SK-N-SH treated with all-trans-retinoic acid at 6 μM for 48 hours (cell line): ENCODE results near the gene PRKCSH.

Experiments
- BACH2 ChIP-seq: fragments of 250-450 bp; sonication (Bioruptor Pico); IDR thresholded peaks from 2 replicates; pipeline ENCODE4 v1.9.0; 2021; ENCODE audit warnings: mild to moderate bottlenecking, borderline replicate concordance
- GLIS3 ChIP-seq: fragments of 250-450 bp; sonication (Bioruptor Pico); IDR thresholded peaks from 2 replicates; pipeline ENCODE4 v1.5.0; 2020; ENCODE audit warnings: mild to moderate bottlenecking, moderate library complexity
- OSR1 ChIP-seq: fragments of 250-450 bp; sonication (Bioruptor Pico); IDR thresholded peaks from 2 replicates; pipeline ENCODE4 v1.8.0; 2022; ENCODE audit warnings: moderate library complexity, mild to moderate bottlenecking, inconsistent platforms
- PATZ1 ChIP-seq: fragments of 250-450 bp; sonication (Bioruptor Pico); IDR thresholded peaks from 2 replicates; pipeline ENCODE4 v1.8.0; 2020; ENCODE audit warnings: mild to moderate bottlenecking, moderate library complexity, borderline replicate concordance
- POU6F1 ChIP-seq: fragments of 250-450 bp; sonication (Bioruptor Pico); IDR thresholded peaks from 2 replicates; pipeline ENCODE4 v1.8.0; 2021; ENCODE audit warnings: low read depth, mild to moderate bottlenecking, moderate library complexity, borderline replicate concordance
- PPARA ChIP-seq: fragments of 250-450 bp; sonication (Bioruptor Pico); IDR thresholded peaks from 2 replicates; pipeline ENCODE4 v1.5.0; 2020; ENCODE audit warnings: mild to moderate bottlenecking, borderline replicate concordance
- ZC3H10 ChIP-seq: fragments of 250-450 bp; sonication (Bioruptor Pico); IDR thresholded peaks from 2 replicates; pipeline ENCODE4 v1.5.1; 2021; ENCODE audit warnings: mild to moderate bottlenecking, moderate library complexity
- ZFP3 ChIP-seq: fragments of 250-450 bp; sonication (Bioruptor Pico); IDR thresholded peaks from 2 replicates; pipeline ENCODE4 v1.5.0; 2020; ENCODE audit warnings: mild to moderate bottlenecking, moderate library complexity

GRCh38 chr19:11479090-11479897 is 43.9 kb downstream of the PRKCSH start:
- TF ChIP-seq PATZ1 (no peak), ZC3H10 (CRISPR knock-in tag) (no peak), OSR1 (CRISPR knock-in tag) (no peak), BACH2 (CRISPR knock-in tag) (no peak), POU6F1 (CRISPR knock-in tag) (no peak), PPARA (CRISPR knock-in tag) (no peak), GLIS3 (no peak), ZFP3 (CRISPR knock-in tag) (no peak)
